IPS DF 4.7 (cell line): Measurements from ENCODE around the gene CCDC30.
"Not testable (repeated sequence)": the region's sequence is repeated elsewhere in the genome, so short reads cannot be mapped to it uniquely, and the experiment has no call there.

ENCODE experiments used
- DNase-seq: peaks from one replicate; pipeline ENCODE4 v3.0.0-alpha.2; 2013; ENCODE audit warnings: low spot score; ENCODE audit errors: extremely low read depth

Gene CCDC30

DNA sequence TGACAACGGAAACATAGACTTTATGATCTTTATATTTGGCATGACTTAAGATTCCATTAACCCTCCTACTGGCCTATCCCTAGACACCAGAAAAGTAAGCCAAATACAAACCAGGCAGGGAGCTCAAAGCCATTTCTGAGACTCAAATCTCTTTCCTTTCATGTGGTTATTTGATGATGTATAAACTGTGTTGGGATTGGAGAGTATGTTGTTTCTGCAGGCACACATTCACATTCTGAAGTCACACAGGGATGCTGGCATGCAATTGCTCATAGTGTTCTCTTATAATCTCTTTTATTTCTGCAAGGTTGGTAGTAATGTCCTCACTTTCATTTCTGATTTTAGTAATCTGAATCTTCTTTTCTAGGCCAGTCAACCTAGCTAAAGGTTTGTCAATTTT is 13.0 kb upstream of the CCDC30 start:
- DNase-seq: no peak

DNA sequence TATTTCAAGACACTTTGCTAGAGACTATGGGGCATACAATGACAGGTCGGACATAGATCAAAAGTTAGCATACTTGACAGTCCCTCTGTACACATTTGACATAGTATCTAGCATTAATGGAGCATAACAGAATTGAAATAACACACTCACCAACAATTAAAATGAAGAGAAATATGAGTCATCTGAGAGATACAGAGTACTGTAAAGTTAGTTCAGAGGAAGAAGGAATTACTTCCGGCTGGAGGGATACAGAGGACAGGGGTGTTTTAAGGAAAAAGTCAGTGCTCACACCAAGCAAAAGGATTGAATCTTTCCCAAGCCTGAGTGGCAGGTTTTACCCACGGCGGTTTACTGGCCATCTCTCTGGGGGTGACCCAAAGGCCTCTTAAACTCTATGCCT is 9.7 kb upstream of the CCDC30 start:
- no peak for DNase-seq

- DNase-seq: no peak
Observed at GRCh38 chr1:42454403-42454802, 8.7 kb upstream of the CCDC30 start.

- DNase-seq: peak; percentile 25
Observed at GRCh38 chr1:42456010-42456753, 6.9 kb upstream of the CCDC30 start, which contains the start of the genes PPCS and ZMYND12. Gene PPCS (plus strand): TSS chr1:42456543. CDS start chr1:42456566, 23 bp downstream. Gene ZMYND12 (minus strand): TSS chr1:42456022. CDS start chr1:42455997, 25 bp downstream.

GRCh38 chr1:42456754-42457089 is 6.4 kb upstream of the CCDC30 start:
- peak; percentile 7 for DNase-seq

GRCh38 chr1:42461196-42461595 is 1.9 kb upstream of the CCDC30 start:
- no peak for DNase-seq

DNA sequence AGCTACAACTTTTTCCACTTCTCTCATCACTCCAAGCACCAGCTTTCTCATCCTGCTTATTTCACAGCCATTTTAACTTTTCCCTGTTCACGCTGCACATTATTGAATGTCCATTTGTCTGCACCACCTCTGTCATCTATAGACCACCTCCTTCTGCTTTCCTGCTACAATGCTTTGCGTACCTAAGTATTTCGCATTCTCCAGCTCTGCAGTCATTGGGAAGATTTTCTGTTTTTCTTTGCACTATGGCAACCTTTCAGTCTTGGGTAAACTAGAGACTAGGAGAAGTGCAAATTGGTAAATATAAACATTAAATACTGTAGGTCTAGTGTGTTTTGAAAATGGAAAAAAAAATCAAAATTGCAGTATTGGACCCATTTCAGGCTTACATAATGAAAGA is 835 bp downstream of the CCDC30 start:
- no peak for DNase-seq

- DNase-seq: no peak
Observed at GRCh38 chr1:42466030-42466429, 2.9 kb downstream of the CCDC30 start.

- DNase-seq: no peak
Observed at GRCh38 chr1:42469727-42470126, 6.6 kb downstream of the CCDC30 start.

DNA sequence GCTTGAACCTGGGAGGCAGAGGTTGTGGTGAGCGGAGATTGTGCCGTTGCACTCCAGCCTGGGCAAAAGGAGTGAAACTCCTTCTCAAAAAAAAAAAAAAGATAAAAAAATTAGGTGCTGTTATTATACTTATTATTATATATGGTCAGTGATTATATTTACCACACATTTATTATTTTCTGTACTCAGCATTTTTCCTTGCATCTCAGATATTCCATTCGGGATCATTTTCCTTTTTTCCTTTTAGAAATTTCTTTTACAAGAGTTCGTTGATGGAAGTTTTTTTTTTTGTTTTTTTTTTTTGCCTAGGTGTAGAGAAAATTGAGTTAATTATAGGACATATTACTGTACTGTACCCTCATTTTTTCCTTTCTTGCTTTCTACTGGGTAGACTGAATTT is 13.5 kb downstream of the CCDC30 start:
- DNase-seq: no peak

- DNase-seq: not testable (repeated sequence)
Observed at GRCh38 chr1:42477354-42477753, 14.3 kb downstream of the CCDC30 start.

DNA sequence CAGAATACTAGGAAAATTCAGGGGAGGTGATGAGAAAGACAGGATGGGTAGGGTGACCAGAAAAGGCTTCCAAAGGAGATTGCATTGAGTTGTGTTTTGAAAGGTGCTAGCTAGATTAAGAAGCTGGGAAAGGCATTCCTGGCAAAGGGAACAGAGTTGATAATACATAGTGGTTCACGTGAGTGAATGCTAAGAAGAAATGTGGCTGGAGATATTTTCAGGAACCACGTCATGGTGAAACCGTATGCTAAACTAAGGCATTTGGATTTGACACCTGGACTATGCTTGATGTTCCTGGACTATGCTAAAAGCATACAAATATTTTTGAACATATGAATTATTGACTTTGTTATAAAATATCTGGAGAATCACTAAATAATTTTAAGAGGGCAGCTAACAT is 14.7 kb downstream of the CCDC30 start:
- DNase-seq: no peak

DNA sequence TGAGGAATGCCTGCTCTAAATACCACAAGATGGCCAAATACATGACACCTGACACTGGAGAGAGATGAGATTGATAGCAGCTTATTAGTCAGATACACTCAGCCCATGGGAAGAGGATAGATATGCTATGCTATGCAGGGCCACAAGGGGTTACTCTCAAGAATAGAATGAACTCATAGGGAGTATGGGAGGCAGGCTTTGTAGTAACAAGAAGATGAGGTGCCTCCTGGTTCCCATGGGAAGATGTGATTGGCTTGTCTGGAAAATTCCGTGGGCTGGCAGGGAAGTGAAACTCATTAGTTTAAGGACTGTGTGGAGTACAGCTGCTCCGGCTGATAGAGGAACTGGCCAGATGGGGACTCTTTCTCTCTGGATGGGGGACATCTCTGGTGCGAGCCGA is 16.5 kb downstream of the CCDC30 start:
- peak; percentile 22 for DNase-seq

- no peak for DNase-seq
Observed at GRCh38 chr1:42480921-42481320, 17.8 kb downstream of the CCDC30 start.

DNA sequence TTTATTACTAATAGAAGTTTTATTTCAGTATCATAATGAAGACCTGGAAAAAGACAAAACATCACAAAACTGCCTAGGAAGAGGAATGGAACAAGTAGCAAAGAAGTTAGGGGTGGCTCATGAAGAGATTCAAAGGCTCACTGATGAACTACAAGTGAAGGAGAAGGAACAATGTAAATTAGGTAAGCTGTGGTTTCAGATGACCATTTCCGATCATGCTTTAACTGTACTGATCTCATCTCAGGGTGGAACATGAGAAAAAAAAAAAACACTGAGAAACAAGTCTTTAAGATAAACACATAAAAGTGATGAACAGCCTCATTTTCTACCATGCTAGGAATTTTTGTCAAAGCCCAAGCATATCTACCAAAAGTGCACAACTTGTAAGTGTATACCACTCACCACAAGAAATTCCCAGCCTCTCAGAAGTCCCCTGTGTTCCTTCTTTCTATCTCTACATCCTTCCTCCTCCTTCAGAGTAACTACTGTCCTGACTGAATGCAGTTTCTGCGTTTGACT is 19.6 kb downstream of the CCDC30 start:
- DNase-seq: no peak

- no peak for DNase-seq
Observed at GRCh38 chr1:42484382-42484781, 21.3 kb downstream of the CCDC30 start.

DNA sequence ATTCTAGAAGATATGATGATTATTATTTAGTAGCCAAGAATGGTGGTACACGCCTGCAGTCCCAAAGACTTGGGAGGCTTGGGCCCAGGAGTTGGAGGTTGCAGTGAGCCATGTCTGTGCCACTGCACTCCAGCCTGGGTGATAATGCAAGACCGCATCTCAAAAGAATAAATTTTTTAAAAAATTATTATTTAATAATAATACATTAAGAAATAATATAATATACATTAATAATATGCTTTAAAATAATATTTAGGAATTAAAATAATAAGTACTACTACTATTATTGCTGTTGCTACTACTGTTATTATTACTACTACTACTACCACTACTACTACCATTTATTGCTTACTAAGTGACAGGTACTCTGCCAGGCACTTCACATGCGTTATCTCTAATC is 27.2 kb downstream of the CCDC30 start:
- DNase-seq: no peak

- not testable (repeated sequence) for DNase-seq
Observed at GRCh38 chr1:42502031-42502430, 38.9 kb downstream of the CCDC30 start.

GRCh38 chr1:42504535-42505128 is 41.5 kb downstream of the CCDC30 start:
- no peak for DNase-seq

DNA sequence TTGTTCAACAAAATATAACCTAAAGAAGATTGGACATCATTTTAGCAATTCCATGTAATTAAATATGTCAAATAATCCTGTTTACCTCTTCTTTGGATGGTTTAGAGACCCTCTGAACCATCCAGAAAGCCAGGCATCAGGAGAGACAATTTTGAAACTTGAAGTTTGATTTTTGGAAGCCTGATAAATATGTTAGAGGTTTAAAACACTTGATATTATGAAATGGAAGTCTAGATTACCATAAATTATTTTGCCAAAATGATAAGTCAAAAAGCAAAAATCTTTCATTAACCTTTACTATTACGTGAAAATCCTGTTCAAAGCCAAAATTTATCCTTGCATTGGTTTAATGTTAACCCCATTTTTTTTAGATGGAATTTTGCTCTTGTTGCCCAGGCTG is 43.5 kb downstream of the CCDC30 start:
- no peak for DNase-seq

DNA sequence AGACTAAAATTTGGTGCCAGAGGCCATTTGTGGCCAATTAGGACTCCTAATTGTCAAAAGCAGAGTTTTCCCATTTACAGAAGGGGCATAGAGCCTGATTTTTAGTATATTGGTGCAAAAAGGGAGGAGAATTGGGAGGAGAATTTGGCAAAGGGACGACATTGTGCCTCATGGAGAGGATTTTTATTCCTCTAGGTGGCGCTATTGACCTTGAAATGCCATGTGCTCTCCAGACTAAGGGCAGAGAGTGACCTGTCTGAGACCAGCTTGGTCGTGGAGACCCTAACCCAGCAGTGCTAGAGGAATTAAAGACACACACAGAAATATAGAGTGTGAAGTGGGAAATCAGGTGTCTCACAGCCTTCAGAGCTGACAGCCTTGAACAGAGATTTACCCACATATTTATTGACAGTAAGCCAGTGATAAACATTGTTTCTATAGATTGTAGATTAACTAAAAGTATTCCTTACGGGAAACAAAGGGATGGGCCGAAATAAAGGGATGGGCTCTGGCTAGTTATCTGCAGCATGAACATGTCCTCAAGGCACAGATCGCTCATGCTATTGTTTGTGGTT is 48.6 kb downstream of the CCDC30 start:
- DNase-seq: peak; percentile 36

DNA sequence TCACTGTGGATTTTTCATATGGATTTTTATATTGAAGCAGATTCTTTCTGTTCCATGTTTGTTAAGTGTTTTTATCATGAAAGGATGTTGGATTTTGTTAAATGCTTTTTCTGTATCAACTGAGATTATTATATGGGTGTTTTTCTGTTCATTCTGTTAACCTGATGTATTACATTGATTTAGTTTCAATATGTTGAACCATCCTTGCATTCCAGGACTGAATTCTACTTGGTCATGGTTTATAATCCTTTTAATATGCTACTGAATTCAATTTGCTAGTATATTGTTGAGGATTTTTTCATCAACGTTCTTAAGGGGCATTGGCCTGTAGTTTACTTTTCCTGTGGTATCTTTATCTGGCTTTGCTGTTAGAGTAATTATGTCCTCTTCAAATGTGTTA is 55.8 kb downstream of the CCDC30 start:
- no peak for DNase-seq

DNA sequence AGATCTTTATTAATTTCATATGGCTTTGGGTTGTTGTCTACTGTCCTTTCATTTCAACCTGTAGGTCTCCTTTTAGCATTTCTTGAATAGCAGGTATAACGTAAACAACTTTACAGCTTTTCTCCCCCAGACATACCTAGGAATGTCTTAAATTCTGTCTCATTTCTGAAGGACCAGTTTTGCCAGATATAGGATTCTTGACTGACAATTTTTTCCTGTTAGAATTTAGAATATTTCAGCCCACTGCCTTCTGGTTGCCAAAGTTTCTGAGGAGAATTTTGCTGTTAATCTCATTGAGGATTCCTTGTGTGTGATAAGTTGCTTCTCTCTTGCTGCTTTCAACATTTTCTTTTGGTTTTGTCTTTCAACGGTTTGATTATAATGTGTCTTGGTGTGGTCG is 60.1 kb downstream of the CCDC30 start:
- no peak for DNase-seq
